Activated T-cell treated with anti-CD3 and anti-CD28 coated beads for 4 hours (primary cell): ENCODE measurements around the gene PUM2.
"Not testable (repeated sequence)": the region's sequence is repeated elsewhere in the genome, so short reads cannot be mapped to it uniquely, and the experiment has no call there.

Experiments
- DNase-seq: peaks from one replicate; pipeline ENCODE4 v3.0.0-alpha.2; 2020

PUM2 gene

DNA sequence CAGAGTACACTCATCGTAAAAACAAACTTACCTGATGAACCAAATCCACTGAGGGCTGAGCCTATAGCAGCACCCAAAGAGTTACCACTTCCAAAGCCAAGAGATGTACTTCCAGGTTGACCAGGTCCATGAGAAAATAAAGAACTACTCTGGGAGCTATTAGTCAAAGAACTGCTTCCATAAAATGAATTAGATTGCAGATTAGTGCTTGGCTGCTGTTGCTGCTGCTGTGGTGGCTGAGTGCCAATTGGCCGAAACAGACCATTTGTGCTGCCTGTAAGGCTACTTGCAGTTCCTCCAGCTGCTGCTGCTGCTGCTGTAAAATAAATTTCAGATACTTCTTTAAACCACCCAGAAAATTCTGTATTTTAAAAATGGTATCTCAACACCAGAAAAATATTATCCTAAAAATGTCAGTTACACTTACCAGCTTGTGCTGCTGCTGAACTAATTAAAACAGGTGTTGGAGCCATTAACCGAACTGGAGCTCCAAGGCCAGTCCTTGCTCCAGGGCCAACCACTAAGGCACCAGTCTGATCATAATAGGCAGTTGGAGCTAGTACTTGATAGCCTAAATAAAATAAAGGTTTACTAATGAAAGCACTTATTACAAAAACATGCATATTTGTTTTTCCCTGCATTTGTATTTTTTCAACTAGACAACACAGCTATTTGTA is 67.6 kb downstream of the PUM2 start:
- no peak for DNase-seq

DNA sequence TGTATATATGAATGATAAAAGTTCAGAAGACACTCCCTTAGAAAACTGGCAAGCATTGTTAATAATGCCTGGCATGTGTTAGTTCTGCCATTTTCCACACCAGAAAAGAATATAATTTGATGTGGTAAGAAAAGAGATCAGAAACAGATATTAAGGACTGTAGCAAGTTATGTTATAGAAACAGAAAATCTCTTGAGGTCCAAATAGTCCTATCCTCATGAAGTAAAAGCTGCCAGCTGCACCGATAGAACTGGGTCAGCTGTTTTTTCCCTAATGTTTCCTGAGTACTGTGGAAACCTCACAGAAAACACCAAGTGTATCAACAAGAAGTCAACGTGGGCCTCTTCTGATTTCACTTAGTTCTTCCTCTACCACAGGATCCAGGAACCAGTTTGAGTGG is 68.8 kb downstream of the PUM2 start:
- no peak for DNase-seq

DNA sequence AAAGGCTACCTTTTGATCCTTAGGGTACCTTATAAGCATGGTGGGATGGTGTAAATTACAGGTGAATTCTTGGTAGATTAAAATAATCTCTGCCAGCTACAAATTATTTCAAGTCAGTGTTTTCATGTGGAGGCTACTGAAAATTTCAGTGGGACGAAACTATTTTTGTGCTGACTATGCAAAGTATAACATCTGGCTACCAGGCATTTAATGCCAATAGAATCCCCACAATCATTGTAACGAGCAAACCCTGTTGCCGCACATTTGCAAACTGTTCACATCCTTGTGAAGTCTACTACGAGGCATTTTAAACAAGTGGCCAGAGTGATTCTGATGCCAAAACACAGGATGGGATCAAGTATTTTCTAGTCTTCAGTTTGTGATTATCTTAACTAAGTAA is 77.6 kb downstream of the PUM2 start:
- DNase-seq = no peak

DNA sequence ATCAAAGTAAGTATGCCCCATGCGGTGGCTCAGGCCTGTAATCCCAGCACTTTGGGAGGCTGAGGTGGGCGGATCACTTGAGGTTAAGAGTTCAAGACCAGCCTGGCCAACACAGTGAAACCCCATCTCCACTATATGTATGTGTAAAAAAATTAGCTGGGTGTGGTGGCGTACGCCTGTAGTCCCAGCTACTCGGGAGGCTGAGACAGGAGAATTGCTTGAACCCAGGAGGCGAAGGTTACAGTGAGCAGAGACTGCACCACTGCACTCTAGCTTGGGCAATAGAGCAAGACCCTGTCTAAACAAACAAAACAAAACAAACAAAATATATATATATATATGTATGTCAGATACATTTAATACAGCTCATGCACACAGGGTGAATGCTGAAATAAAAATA is 82.3 kb downstream of the PUM2 start:
- not testable (repeated sequence) for DNase-seq

DNA sequence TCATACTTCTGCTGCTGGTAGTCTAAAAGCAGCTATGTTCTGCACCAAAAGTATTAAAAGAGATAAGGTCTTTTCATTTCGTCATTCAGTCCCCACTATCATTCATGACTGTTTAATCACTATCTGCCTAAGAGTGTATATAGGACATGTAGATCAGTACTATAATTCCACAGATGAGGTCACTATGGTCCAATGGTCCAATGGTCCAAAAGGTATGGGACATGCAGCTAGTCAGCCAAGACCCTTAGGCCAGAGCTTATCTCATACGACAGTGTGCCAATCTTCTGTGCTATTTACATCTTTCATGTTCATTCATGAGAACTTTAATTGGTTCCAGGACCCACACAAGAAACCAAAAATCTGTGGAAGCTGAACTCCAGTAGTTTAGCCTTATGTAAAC is 83.1 kb downstream of the PUM2 start:
- no peak for DNase-seq

DNA sequence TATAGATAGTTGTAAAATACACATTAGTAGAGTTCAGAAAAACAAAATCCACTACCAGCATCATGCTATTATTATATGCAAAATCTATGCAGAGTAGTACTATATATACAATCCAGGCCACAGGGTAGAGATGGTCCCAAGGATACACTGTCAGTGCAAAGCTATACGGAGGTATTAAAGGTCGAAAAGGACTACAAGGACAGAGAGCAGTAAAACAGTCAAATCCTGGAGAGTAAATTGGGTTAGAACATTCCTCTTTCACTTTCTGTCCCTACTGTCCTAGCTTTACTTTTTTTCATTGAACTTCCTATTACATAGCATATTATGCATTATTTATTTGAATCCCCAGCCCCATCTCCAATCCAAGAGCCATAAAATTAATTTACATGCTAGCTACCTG is 86.0 kb downstream of the PUM2 start:
- DNase-seq = no peak

DNA sequence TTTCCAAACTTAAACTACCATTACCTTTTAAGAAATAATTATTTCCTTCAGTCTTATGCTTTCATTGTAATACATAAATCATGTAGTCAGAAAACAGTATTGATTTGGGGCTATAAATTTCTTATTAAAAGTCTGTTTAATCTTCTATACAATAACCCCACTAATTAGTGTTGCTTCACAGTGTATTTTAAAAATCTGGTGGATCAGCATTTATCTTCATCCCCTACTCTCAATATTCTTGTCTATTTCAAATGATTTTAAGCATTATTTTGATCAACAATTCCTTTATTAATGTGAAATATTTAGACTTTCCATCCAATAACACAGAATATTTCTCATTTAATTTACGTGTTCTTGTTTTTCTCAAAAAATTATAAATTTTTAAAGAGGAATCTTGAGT is 93.2 kb downstream of the PUM2 start:
- DNase-seq = no peak

DNA sequence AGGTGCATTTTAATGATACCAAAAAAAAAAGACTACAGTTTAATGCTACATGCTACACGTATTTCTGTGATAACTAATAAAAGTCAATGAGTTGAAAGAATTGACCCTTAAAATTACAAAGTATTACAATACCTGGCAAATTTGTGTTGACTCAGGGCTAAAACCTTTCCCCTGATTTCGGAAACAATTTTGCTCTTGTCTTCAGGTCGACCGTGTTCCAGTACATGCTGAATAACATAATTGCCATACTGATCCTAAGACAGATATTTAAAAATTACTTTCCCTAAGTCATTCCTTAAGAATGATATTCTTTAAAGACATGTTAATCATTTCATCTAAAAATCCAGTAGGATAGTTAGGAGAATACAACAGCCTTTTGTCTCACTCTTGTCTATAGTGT is 95.9 kb downstream of the PUM2 start:
- DNase-seq = no peak

DNA sequence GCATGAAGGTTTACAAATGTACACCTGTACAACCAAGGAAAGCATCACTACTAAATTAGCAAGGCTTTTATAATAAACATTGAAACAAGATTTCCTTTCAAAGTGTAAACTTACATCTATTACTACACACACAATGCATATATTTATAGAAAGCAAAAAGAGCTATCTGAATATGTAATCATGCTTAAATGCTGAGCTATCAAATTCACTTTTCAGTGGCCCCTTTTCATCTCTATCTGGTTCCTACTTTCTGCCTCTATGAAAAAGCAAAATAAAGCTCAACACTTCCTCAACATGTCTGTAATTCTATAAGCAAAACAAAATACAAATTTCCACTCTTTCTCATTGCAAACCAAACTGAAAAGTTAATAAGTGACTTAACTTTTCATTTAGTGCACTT is 100.2 kb downstream of the PUM2 start:
- DNase-seq = no peak

DNA sequence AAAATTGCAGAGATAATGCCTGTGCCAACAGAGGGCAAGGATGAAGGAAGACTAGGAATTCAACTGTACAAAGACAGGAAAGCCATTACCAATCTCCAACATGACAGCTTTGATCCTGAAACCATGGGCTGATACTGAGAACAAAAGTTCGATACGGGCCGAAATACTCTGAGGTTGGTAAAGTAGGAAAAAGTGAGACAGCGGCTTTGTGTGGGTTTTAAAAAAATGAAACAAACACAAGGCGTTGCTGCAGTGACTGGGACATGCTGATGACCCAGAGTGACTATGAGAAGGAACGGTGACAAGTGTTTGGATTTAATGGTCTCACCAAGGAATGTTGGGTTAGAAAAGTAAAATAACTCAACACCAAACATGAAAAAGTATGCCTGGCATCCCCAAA is 101.5 kb downstream of the PUM2 start:
- no peak for DNase-seq

DNA sequence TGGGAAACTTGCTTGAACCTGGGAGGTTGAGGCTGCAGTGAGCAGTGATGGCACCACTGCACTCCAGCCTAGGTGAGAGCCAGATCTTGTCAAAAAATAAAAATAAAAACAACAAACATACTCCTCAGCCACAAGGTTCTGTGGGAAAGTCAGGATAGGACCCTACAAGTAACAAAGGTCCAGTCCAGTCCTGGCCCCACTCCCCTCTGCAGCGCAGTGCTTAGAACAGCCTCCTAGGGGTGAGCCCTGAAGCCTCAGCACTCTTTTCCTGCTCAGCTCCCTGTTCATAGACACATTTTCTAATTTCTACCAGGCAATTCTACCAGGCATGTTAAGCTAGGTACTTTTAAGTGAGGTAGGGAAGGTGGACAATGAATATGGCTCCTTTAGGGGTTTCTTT is 103.6 kb downstream of the PUM2 start:
- no peak for DNase-seq

DNA sequence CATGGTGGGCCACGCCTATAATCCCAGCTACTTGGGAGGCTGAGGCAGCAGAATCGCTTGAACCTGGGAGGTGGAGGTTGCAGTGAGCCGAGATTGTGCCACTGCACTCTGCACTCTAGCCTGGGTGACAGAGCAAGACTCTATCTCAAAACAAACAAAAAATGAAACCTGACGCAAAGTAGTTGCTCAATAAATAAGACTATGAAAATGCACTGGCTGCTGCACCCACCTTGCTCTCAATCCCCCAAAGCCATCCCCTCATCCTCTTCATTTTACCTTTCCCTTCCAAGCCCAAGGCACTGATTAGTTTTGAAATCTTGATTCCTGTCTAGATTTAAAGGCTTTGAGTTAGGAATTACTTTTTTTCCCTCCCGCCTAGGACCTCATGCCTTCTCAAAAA is 107.0 kb downstream of the PUM2 start:
- DNase-seq = not testable (repeated sequence)

DNA sequence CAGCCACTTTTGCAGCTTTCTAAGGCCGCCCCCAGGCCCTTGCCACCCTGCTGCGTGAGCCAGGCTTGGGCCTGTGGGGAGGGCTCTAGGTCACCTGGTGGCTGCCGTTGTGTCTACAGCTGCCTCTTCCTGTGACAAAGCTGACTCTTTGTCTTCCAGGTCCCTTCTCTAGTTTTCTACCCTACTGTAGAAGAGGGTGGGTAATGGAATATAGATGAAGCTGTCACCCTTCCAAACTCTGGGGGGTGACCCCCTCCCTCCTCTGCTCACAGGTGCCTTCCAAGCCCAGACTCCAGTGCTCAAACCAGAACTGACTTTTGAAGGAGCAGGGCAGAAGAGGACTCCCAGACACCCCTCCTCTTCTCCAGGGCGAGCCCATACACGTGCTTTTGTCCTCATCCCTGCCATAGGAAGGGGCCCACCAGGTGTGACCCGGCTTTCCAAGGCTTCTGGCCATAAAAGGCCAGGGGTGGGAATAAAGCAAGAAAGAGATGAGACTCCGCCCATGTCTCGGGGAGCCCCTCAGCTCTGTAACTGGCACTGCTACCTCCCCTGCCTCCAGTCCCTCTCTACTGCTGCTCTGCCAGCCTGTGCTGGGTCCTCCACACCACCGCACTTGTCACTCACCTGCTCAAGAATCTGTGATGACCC is 107.8 kb downstream of the PUM2 start:
- no peak for DNase-seq

DNA sequence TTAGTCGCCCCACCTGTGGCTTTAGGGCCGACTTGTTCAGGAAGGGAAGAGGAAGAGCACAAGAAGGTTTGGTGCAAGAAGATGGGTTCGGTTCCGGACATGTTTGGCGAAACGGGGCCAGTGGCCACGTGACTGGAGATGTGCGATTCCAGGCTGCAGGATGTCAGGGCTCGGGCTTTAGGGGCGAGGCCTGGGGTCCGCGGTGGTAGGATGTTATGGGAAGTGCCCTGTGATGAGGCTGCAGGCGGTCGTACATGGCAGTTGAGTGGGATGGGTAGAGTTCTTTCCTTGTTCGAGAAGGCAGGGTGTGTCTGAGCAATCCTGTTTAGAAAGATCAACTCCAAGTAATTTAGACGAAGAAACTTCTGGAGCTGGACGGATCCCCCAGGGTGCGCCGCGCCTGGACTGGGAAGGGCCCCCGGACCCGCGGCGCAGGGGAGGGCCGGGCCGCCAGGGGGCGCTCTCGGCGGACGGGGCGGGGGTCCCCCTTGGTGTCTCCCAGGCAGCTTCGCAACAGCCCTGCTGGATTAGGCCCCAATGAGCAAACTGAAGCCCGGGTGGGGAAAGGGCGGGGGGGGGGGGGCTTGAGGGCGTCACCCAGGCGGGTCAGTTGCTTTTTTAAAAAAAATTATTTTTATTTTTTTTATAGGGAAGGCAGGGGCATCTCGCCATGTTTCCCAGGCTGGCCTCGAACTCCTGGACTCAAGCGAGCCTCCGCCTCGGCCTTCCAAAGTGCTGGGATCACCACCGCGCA is 108.5 kb downstream of the PUM2 start:
- no peak for DNase-seq

DNA sequence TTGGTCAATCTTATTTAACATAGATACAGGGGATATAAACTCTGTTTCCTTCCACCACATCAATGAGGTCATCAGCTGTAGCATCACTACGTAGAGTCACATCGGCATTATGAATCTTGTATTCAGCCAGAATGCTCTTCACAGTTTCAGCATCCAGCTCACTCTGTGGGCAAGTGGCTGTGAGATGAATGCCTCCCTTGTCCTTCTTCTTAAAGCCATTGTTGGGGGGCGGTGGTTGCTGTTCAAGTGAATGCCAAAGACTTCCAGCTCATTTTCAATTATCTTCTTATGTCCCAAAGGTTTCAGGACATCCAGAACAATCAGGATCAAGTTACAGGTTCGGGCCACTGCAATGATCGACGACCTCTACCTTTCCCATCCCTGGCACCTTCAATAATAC is 110.4 kb downstream of the PUM2 start:
- not testable (repeated sequence) for DNase-seq

DNA sequence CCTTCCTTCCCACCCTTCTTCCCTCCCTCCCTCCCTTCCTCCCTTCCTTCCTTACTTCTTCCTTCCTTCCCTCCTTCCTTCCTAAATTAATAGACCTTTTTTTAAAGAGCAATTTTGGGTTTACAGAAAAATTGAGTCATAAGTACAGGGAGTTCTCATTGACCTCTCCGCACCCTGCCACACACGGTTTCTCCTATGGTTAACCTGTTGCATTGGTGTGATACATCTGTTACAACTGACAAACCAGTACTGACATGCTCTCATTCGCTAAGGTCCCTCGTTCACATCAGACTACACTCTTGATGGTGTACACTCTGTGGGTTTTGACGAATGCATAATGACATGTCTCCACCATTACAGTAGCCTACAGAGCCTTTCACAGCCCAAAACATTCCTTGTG is 114.1 kb downstream of the PUM2 start:
- no peak for DNase-seq

DNA sequence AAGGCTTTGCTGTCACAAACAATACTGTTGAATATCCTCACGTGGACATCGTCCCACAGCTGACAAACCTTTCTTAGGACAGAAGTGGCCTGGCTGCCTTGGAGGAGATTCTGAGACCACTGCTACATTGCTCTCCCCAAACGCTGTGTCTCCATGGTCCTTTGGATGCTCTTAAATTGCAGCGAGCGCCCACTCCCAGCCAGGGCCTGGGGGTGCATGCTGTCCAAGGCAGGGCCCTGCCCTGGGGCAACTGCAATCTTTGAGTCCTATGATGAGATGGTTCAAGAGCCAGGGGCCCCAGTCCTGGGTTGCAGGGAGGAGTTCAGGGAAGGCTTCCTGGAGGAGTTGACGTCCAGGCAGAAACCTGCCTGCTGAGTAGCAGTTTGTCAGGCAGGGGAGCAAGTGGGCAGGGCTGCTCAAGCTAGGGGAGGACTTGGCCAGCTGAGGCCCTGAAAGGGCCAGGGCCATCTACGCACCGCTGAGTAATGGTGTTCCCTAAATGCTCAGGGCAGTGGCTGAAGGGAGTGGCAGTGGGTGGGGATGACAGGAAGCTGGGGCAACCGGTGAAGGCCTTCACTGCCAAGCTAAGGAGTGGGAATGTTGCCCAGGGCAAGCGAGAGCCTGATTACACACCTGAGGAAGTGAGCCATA is 114.9 kb downstream of the PUM2 start:
- no peak for DNase-seq

DNA sequence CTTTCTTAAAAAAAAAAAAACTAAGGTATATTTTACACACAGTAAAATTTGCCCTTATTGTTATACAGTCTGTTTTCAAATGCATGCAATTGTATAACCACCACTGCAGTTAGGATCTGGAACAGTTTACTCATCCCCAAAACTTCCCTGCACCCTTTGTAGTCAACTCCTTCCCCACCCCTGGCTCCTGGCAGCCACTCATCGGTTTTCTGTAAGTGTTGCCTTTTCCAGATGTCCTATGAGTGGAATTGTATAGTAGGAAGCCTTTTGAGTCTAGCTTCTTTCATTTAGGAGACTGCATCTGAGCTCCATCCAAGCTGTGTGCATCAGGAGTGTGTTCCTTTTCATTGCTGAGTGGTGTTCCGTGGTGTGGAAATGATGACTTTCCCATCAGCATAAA is 116.0 kb downstream of the PUM2 start:
- not testable (repeated sequence) for DNase-seq

DNA sequence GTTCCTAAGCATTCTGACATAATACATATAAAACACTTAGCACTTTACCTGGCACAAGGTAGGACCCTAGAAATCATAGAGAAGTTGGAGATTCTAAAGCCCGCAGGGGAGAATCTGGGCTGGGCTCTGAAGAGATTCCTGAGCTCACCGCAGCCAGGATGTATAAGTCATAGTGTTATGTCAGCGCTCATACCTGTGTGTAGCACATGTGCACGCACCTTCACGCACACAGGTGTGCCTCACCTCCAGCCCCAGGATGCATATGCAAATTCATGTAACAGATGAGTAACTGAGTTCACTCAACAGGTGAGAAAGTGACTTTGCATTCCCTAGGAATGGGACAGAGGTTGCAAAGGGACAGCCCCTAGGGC is 117.8 kb downstream of the PUM2 start:
- DNase-seq = no peak

DNA sequence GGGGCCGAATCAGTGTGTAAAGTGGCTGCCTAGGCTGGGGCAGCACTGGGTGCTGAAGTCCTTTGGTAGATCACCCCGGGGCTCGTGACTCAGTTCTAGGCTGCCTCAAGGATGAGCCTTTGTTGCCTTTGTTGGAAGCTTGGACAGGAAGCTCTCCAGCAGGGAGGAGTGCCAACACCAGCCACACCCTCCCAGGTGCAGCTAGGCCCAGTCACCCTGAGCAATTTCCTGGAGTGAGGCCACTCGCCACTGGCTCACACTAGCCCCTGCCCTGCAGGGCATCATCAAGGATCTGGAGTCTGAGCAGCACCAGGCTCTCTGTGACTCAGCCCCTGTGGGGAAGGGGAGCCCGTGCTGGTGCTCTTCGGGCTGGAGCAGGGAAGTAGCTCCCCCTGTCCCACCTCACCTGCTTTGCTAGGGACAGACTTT is 119.0 kb downstream of the PUM2 start:
- DNase-seq = no peak

DNA sequence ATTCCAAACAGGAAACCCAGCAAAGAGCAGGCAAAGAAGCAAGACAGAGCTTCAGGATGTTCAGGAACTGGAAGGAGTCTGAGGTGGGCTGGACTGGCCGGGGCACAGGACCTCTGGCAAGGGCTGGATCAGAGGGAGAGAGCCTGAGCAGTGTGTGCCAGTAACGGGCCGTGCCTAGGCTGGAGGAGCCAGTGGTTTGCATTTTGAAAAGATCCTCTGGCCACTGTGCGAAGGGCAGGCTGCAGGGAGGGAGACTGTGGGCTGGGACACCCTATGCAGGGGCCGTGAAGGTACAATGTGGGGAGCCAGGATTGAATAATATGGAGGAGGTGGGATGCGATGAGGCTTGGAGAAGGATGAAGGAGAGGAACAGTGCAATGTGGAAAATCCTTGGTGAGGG is 119.5 kb downstream of the PUM2 start:
- no peak for DNase-seq

DNA sequence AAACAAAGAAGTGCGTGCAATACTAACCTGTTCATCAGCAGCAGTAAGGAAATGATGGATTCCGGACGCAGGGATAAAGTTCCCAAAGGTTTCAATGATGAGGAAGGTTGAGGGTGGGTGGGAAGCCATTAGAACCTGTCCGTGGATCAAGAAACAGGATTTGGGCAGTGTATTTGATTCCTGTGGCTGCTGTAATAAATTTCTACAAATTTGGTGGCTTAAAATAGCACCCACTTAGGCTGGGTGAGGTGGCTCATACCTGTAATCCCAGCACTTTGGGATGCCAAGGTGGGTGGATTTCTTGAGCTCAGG is 120.6 kb downstream of the PUM2 start:
- no peak for DNase-seq

DNA sequence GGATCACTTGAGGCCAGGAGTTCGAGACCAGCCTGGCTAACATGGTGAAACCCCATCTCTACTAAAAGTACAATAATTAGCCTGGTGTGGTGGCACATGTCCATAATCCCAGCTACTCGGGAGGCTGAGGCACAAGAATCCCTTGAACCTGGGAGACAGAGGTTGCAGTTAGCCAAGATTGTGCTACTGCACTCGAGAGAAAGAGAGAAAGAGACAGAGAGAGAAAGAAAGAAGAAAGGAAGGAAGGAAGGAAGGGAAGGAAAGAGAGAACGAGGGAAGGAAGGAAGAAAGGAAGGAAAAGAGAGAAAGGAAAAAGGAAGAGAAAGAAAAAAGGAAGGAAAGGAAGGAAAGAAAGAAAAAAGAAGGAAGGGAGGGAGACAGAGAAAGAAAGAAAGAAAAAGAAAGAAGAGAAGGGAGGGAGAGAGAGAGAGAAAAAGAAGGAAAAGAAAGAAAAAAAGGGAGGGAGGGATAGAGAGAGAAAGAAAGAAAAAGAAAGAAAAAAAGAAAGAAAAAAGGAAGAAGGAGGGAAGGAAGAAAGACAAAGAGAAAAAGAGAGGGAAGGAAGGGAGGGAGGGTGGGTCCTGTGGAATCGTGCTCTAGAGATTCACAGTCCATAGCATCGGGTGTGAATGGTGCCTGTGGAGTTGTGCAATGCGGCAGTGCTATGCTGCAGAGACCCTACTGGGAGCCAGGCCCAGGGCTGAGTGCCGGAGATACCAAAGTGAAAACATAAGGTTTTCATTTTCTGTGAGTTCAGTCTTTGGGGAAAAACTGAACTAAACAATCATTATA is 121.1 kb downstream of the PUM2 start:
- no peak for DNase-seq
